Cardiac muscle cell (in vitro differentiated cells and primary cell): ENCODE data around the gene ABCC8. TPM values are rescaled to one million over a fixed set of nuclear protein-coding genes. Genes with fewer than 3 reads are reported as not detected.

Experiments used
- DNase-seq, 2 donors: peaks; one replicate each; pipeline versions ENCODE4 v3.0.0 to v3.0.0-alpha.2; 2010 to 2017; ENCODE audit warnings: low read depth in 1 of 2, low spot score in 1 of 2
- H3K27ac ChIP-seq: fragments of 200-600 bp; sonication (generic); 2 replicates; pipeline ENCODE4 v1.5.1; 2016
- H3K27me3 ChIP-seq: fragments of 200-600 bp; sonication (generic); 2 replicates; pipeline ENCODE4 v1.6.0; 2016; ENCODE audit warnings: control low read depth
- H3K36me3 ChIP-seq: fragments of 200-600 bp; sonication (generic); 2 replicates; pipeline ENCODE4 v1.5.1; 2016; ENCODE audit warnings: control low read depth
- H3K4me1 ChIP-seq: fragments of 200-600 bp; sonication (generic); 2 replicates; pipeline ENCODE4 v1.8.1; 2017; ENCODE audit warnings: low read depth, mild to moderate bottlenecking, mixed run types
- H3K4me3 ChIP-seq: fragments of 200-600 bp; sonication (generic); 2 replicates; pipeline ENCODE4 v1.5.1; 2016; ENCODE audit warnings: mild to moderate bottlenecking
- H3K9me3 ChIP-seq: fragments of 200-600 bp; sonication (generic); 2 replicates; pipeline ENCODE4 v1.5.1; 2017; ENCODE audit warnings: low read depth, mild to moderate bottlenecking, control low read depth
- CTCF ChIP-seq: IDR thresholded peaks from 2 replicates; pipeline ENCODE4 v1.5.1; 2012; ENCODE audit warnings: low read depth, mild to moderate bottlenecking, low read length
- polyA plus RNA-seq: library from polyadenylated mRNA; unstranded; fragments of >200 nt; fragmentation: Nextera tagmentation; extraction: Ambion mirVana; gene quantifications from 2 replicates; pipeline ENCODE4 v1.2.1, GENCODE V29; 2016
- total RNA-seq: library from RNA; depleted of rRNA; stranded (reverse); fragments of >200 nt; gene quantifications from 2 replicates; pipeline ENCODE4 v1.2.3, GENCODE V29; 2016

Gene ABCC8
- total and polyA plus RNA-seq, 2 experiments from 2014 or later, result 2.4 to 5.3 TPM

GRCh38 chr11:17521106-17521900 is 44.7 kb upstream of the ABCC8 start:
- Histone ChIP-seq H3K27me3 (no peaks in the 10 kb centered on the region), H3K4me3 (no peak overlapping the region), H3K4me1 (no peaks in the 10 kb centered on the region), H3K27ac (no peak overlapping the region), H3K9me3 (no peaks in the 10 kb centered on the region), H3K36me3 (no peaks in the 10 kb centered on the region)
- DNase-seq, result no peak
- TF ChIP-seq CTCF, result no peak

DNA sequence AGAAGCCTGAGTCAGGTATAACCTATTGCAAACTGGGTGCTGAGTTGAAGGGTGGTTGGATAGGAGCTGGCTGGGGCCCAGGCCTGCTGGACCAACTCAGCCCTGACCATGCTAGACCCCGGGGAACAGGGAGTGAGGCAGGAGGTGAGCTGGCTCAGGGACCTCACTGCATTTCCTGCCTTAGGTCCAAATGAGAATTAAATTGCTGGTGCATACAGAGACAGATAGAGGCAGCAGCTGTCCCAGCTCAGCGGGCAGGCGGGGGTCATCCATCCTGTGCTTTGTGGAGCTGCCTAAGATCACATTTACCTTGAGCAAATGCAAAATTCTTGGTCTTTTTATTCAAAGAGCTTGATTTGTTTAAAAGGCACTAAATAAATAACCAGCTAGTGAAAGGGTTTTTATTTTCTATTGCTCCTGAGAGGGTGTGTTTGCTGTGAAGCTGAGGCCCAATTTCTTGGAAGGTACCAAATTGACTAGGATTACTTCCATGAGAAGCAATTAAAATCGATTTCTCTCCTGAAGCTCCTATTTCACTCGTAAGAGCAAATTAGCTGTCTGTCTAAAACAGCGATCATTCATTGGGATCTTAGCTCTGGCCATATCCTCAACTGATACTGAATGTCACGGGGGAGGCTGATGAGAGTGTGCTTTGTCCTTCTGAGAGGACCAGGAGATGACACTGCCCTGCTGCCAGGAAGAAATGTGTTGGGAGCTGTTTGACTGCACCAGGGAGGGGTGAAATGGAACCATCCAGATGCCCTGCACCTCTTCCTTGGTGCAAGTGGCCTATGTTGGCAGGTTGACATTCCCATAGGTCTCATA is 42.6 kb upstream of the ABCC8 start:
- no peak for DNase-seq
- no peaks in the 10 kb centered on the region for H3K4me1 ChIP-seq
- H3K36me3 ChIP-seq, result no peaks in the 10 kb centered on the region
- no peak for TF ChIP-seq CTCF
- H3K4me3 ChIP-seq, result no peak overlapping the region
- no peak overlapping the region for H3K27ac ChIP-seq
- no peaks in the 10 kb centered on the region for H3K27me3 ChIP-seq
- no peaks in the 10 kb centered on the region for H3K9me3 ChIP-seq

GRCh38 chr11:17518366-17518765 is 41.7 kb upstream of the ABCC8 start:
- no peak overlapping the region for H3K4me3 ChIP-seq
- H3K4me1 ChIP-seq, result no peaks in the 10 kb centered on the region
- no peaks in the 10 kb centered on the region for H3K27me3 ChIP-seq
- H3K9me3 ChIP-seq, result no peaks in the 10 kb centered on the region
- no peaks in the 10 kb centered on the region for H3K36me3 ChIP-seq
- TF ChIP-seq CTCF, result no peak
- no peak overlapping the region for H3K27ac ChIP-seq
- DNase-seq, result no peak

DNA sequence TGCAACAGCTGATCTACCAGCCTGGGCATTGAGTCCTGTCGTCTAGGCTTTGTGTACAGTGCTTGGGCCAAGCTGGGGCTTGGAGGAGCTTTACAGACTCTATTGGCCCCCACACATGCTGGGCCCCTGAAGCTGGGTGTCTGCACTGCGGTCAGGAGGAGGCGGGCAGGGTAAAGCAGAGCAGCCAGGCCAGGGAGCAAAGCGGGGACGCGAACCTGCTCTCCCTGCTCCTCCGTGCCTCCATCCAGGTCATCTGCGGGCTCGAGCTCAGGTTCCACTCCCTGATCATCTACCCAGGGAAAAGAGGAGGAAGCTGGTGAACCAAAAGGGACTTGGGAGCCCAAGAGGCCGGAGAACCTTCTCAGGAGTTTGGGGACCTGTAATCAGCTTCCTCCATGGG is 40.5 kb upstream of the ABCC8 start:
- no peak overlapping the region for H3K4me3 ChIP-seq
- no peaks in the 10 kb centered on the region for H3K9me3 ChIP-seq
- H3K27me3 ChIP-seq, result no peaks in the 10 kb centered on the region
- no peak for TF ChIP-seq CTCF
- H3K36me3 ChIP-seq, result no peaks in the 10 kb centered on the region
- DNase-seq, result no peak
- H3K4me1 ChIP-seq, result no peaks in the 10 kb centered on the region
- H3K27ac ChIP-seq, result no peak overlapping the region

GRCh38 chr11:17516551-17517150 is 40.0 kb upstream of the ABCC8 start:
- DNase-seq, result no peak
- H3K36me3 ChIP-seq, result no peaks in the 10 kb centered on the region
- no peak overlapping the region for H3K27ac ChIP-seq
- no peaks in the 10 kb centered on the region for H3K9me3 ChIP-seq
- H3K27me3 ChIP-seq, result no peaks in the 10 kb centered on the region
- no peaks in the 10 kb centered on the region for H3K4me1 ChIP-seq
- no peak for TF ChIP-seq CTCF
- no peak overlapping the region for H3K4me3 ChIP-seq
